ENCODE results near the gene ANKRD27.

- TF ChIP-seq POLR2AphosphoS5 (IDR thresholded peaks at IDR 0.05; ENCODE audit: borderline replicate concordance, low read depth, low read length) (no peak), EZH2 (IDR thresholded peaks at IDR 0.05) (no peak)
These were observed 75.2 kb downstream of the ANKRD27 start for GRCh38 chr19:32599736-32600157.

Data from SK-N-MC (cell line).